Epithelial cell of esophagus (primary cell): ENCODE results near the gene HIP1R.

ENCODE experiments used
- DNase-seq: peaks from one replicate; pipeline ENCODE4 v3.0.0; 2010; ENCODE audit warnings: low read depth
- H3K4me3 ChIP-seq: 2 replicates; pipeline ENCODE4 v1.5.1; 2011; ENCODE audit warnings: mild to moderate bottlenecking, low read length, control low read depth
- TF ChIP-seq, protein P1 (sequence below): IDR thresholded peaks from 2 replicates; pipeline ENCODE4 v1.5.1; 2011; ENCODE audit warnings: low read depth, mild to moderate bottlenecking, low read length, control low read depth, inconsistent platforms; ENCODE audit not compliant: insufficient read depth; ENCODE audit errors: missing control alignments

Gene HIP1R

DNA sequence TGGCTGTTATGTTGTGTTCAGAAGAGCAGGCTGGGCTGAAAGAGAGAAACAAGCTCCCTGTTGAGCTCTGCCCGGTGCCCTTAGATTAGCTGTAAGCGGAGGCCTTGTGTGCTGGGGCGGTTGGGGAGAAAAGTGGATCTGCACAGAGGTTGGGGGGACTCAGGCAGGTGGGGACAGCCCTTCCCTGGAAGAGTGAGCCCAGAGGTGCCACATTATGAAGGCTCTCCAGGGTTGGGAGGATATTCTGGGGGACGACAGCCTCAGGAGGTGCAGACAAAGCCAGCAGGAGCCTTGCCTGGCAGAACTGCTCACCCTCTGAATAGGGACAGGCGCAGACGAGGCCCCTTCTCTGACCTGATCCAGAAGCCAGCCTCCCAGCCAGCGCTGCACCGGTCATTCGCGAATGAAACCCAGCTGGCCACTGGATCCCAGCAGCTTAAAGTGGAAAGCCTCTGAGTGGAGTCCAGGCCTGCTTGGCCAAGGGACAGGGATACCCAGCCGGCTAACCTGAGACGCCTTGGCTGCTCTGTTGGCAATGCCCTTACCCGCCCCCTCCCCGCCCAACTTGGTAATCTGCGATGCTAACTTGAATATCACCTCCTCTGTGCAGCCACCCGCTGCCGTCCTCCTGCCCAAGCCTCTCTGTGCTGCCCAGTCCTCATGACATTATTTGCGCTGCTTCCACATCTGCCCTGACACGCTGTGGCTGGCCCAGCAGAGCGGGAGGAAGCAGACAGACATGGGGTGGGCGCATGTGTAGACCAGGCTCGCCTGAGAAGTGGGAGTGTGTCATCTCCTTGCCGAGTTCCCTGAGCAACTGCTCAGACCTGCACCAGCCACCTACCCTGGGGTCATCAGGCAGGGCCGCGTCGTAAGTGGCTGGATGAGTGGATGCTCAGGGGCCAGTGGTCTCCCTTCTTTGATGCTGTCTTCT, 5.6 kb downstream of the HIP1R start:
- H3K4me3 ChIP-seq, result no peak overlapping the region
- TF ChIP-seq, protein P1, sequence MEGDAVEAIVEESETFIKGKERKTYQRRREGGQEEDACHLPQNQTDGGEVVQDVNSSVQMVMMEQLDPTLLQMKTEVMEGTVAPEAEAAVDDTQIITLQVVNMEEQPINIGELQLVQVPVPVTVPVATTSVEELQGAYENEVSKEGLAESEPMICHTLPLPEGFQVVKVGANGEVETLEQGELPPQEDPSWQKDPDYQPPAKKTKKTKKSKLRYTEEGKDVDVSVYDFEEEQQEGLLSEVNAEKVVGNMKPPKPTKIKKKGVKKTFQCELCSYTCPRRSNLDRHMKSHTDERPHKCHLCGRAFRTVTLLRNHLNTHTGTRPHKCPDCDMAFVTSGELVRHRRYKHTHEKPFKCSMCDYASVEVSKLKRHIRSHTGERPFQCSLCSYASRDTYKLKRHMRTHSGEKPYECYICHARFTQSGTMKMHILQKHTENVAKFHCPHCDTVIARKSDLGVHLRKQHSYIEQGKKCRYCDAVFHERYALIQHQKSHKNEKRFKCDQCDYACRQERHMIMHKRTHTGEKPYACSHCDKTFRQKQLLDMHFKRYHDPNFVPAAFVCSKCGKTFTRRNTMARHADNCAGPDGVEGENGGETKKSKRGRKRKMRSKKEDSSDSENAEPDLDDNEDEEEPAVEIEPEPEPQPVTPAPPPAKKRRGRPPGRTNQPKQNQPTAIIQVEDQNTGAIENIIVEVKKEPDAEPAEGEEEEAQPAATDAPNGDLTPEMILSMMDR, result no peak
- DNase-seq, result peak; percentile 92

DNA sequence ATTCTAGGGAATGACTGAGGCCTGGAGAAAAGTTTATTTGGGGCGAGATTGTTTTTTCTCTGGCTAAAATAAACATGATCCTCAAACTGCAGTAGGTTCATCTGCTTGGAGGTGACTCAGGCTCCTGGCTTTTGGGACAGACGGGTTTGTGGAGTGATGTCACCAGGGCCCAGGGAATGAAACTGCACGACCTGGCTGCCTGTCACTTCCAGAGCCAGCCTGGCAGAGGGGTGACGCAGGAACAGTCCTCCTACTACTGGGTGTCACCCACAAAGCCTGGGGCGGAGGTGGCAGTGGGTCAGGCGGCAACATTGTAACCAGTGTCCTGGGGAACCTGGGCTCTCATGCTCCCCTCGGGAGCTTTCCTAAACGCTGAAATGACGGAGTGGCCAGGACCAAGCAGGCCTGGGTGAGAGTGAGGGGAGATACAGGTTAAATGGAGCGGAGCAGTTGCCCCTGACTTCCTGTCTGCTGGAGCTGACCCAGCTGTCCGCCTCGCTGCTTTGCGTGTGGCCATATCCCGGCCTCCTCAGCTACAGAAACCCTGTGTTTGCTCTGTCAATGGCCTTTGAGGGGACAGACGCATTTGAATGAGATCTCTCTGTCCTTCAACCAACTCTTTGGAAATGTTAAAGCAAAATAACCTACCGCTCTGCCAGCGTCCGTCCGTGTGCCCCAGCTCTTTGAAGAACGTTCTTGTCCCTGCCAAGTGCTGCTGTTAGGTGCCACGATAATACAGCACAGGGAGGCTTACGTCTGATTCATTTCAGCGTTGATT, 6.5 kb downstream of the HIP1R start:
- H3K4me3 ChIP-seq, result no peak overlapping the region
- peak; percentile 80 for DNase-seq
- TF ChIP-seq, protein P1, result no peak

DNA sequence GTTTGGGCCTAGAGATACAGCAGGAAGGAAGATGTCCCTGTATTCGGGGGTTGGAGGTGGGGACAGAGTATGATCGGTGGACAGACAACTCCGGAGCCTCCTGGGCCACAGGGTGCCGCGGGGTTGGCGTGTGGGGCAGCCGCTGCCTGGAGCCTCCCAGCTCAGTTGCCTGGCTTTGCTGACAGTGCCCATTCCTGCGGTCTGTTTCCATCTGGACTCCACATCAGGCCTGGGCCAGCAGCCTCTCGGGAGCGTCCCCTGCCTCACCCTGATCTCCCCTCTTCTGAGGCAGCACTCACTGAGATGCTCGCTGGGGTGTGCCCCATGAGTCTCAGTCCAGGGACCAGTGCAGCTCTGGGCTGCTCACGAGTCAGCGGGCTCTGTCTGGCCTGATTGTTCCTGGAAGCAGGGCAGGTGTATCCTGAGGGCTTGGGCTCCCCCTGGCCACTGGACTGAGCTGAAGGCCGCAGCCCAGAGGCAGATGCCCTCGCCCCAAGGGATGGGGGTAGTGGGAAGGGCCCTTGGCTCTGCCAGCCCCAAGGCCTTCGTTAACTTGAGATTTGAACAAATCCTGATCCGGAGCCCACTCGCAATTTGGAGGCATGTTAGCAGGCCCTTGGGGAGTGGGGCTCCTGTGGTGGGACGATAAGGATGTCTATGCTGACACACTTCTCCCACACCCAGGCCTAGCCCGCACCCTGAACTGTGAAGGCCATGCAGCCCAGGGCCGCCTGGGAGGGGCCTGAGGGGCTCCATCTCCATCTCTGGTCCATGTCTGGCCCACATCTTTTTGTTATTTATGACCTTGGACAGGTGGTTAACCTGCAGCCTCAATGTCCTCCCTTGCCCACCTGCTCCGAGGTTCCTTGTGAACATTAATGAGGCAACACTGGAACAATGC, 7.5 kb downstream of the HIP1R start:
- no peak for DNase-seq
- TF ChIP-seq, protein P1, result no peak
- H3K4me3 ChIP-seq, result no peak overlapping the region

DNA sequence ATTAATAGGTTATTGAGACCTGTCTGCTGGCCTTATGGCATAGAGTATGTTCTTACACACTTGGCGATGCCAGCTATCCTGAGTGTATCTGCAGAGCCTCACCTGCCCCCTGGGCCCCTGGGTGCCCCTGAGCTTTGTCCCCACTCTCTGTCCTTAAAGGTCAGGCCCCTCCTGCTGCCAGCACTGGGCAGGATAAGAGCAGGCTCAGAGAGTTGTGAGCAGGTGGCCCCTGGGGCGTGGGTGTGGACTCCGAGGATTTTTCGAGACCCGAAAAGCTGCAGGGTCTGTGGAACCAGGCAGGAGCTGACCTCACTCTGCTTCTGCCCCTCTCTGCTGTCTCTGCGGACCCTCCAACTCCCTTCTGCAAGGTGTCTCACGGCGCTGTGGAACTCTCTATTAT, 8.2 kb downstream of the HIP1R start:
- DNase-seq, result no peak
- no peak overlapping the region for H3K4me3 ChIP-seq
- TF ChIP-seq, protein P1, result no peak

DNA sequence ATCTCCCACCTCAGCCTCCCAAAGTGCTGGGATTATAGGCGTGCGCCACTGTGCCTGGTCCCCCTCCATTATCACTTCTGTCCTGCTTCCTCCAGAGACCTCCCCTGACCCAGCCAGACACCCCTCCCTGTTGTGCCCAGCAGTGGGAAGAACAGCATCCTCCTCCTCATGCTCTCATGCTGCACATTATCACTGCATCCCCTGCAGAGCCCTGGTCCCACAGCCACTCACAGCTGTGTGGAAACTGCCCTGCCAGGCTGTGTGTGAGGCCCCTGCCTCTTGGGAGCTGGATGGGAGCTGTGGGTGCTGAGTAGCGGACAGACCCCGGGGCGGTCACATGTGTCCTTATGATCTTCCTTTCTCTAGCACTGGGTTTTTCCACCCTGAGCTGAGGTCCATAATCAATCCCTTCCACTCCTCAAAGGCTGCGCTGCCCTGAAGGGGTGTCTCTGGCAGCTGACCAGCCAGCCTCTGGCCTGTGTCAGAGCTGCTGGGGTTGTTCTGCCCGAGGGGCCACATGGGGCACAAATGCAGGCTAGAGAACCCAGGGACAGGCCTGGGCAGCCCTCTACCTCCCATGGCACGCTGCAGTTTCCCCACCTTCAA, 9.2 kb downstream of the HIP1R start:
- no peak overlapping the region for H3K4me3 ChIP-seq
- TF ChIP-seq, protein P1, result no peak
- DNase-seq, result no peak
